IPS-NIHi7 (cell line): Measurements from ENCODE around the gene NYNRIN.
A peak's percentile ranks its signal among the peaks of the same experiment; 100 is the strongest.

ENCODE experiments used
- DNase-seq: peaks from one replicate; pipeline ENCODE4 v3.0.0; 2012; ENCODE audit warnings: mixed read lengths; ENCODE audit errors: extremely low spot score

The NYNRIN gene

DNA sequence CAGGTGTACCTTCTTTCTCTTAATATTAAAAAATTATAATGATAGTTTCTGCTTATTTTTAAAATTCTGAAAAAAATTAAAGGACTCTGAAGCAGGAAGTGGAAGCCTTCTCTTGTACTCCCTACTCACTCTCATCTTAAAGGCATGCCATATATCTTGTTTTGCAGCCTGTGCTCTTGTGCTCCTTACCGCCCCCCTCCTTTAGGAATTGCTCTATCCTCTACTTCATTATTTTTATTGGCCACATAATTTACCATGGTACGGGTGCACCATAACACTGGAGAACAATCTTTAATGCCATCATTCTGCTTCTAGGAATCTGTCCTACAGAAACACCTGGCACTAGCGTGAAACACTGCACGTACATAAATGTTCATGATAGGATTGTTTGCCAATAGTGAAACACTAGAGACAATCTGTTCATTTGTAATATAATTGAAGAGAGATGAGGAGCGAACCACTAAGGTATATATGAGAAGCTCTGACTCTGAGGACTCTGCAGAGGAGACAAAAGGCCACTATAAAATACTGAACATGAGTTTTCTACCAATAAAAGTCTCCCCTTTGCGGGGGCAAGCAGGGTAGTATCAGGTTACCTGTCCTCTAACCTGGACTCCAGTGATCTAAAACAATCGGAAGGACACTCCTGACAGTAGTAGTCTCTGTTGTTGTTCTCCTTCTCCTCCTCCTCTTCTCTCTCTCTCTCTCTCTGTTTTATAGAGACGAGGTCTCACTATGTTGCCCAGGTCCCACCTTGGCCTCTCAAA lies 6.3 kb upstream of the NYNRIN start:
- DNase-seq, result no peak

DNA sequence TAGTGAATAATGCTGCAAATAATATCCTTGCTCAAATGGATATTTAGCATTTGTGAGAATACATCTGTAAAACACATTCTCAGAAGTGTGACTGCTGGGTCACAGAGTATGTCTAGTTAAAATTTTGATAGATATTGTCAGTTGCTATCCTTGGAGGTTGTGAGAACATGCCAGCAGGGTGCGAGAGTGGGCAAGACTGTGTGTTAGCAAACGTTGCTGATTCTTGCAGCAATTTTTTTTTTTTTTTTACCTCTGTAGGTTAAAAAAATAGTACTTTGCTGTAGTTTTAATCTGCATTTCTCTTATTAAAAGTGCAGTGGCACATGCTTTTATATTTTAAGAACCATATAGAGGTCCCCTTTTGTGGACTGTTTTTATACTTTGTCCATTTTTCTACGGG lies 4.5 kb upstream of the NYNRIN start:
- no peak for DNase-seq

DNA sequence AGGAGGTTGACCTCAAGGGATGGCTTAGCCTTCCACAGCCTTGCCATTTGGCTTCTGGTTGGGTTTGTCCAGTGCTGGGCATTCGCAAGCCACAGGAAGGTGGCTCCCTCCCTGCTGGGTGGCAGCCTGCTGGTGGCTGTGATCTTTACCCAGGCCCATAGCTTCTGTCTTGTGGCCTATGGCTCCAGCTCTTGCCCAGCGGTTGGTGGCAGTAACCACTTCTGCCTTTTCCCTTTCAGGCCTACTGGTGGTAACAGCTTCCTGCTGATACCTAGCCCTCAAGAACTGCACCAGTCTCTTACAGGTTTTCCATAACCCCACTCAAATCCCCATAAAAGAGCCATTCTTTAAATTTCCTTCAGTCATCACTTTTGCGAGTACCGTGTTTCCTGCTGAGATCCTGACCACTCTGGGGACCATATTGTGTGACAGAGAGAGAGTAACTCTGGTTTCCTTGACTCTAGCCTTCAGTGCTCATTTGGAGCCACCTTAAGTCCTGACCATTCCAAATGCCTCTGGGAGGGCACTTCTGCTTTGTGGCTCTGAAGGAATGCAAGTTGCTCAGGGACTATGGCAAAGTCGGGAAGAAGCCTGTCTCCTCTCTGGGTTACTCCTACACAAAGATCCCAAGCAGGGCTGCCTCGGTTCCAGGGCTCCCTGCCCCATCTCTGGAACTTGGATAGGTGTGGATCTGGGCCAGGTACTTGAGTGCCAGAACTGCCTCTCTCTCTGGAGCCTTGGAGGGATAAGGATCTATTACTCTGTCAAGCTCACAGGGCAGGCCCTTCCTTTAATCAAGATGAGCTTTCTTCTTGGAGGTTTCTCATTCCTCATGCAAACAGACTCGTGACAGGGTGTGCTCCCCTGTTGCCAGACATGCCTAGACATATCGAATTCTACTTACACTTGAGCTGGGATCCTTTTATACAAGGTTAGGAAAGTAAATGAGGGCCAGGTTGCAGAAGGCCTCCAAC lies 2.9 kb upstream of the NYNRIN start:
- no peak for DNase-seq

- DNase-seq, result no peak
These were observed 1.0 kb upstream of the NYNRIN start for GRCh38 chr14:24397639-24398292.

GRCh38 chr14:24398293-24398652 lies 530 bp upstream of the NYNRIN start:
- peak; percentile 74 for DNase-seq

- no peak for DNase-seq
These were observed 632 bp downstream of the NYNRIN start for GRCh38 chr14:24399447-24399822.

GRCh38 chr14:24399999-24400718 lies 1.4 kb downstream of the NYNRIN start:
- no peak for DNase-seq

GRCh38 chr14:24401810-24402702 lies 3.3 kb downstream of the NYNRIN start:
- DNase-seq, result no peak

GRCh38 chr14:24403294-24403998 lies 4.6 kb downstream of the NYNRIN start:
- DNase-seq, result no peak

DNA sequence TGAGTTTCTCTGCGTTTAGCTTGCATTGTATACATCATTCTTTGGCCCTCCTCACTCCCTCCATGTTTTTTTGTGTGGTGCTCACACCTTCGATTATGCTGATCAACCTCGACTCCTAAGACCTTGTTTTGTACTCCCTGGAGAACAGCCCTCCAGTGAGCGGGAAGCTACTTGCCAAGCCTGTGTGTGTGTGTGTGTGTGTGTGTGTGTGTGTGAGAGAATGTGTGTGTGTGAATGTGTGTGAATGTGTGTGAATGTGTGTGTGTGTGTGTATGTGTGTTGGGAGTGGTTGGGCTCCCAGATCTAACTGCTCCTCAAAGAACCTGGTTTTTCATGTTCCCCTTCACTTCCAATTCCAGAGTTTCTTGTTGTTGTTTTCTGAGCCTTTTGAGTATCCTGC lies 6.0 kb downstream of the NYNRIN start:
- DNase-seq, result no peak

GRCh38 chr14:24406416-24406815 lies 7.6 kb downstream of the NYNRIN start:
- DNase-seq, result no peak

GRCh38 chr14:24407608-24408325 lies 9.0 kb downstream of the NYNRIN start:
- no peak for DNase-seq

GRCh38 chr14:24408764-24409163 lies 10.0 kb downstream of the NYNRIN start:
- DNase-seq, result no peak

- no peak for DNase-seq
These were observed 10.4 kb downstream of the NYNRIN start for GRCh38 chr14:24409192-24409591.

GRCh38 chr14:24409956-24410355 lies 11.2 kb downstream of the NYNRIN start:
- no peak for DNase-seq

DNA sequence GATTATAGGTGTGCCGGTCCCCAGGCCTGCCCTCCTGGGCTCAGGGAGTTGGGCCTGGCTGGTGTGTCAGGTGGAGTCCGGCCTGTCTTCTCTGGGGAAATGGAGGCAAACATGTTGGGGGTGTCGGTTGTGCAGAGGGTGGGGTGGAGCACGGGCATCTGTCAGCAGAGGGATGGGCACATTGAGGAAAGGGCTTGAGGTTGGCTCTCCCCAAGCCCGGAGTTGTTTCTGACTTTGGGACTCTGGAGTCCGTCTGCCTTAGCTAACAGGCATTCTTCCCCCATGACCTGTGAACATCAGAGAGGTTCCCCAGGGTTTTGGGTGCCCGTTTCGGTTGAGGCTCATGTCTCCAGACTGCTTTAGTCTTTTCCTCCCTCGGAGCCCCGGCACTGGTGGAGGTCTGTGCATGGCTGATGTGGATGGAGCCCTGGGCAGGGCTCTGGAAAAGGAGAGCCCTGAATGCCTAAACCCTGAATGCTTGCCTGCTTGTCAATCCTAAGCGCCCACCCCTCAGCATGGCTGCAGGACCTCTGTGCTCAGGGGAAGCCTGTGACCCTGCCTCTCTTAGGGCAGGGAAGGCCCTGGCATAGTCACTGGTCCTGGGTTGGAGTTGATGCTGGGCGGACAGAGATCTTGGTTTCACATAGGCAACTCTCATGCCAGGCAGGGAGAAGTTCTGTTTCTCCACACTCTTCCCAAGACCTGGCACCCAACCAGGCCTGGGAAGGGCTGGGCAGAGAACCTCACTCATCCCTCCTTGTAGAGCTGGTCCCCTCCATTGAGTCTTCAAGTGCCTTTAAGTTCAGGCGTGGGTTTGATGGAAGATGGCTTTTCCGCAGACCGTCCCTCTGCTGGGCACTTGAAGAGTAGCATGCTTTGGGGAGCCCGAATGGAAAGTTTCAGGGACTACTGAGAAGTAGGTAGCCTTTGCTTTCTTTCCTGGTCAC lies 12.9 kb downstream of the NYNRIN start:
- peak; percentile 78 for DNase-seq

DNA sequence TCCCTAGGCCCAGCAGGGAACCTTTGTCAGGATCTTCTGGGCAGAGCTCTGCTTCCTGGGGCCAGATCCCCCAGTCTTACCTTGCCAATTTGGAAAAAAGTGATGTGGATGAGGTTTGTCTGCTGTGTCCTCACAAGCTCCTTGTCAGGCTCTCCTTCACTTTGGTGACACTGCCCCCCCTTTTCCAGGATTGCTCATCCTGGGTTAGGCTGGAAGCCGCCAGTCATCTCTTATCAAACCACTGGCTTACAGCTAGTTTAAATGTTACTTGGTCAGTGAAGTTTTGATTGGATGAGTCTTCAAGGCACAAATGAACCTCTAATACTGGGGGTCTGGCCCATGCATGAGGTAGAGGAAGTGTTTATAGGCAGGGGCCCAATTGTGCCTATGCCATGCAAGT lies 15.3 kb downstream of the NYNRIN start:
- DNase-seq, result no peak

GRCh38 chr14:24414732-24415420 lies 16.1 kb downstream of the NYNRIN start:
- no peak for DNase-seq
